ENCODE results near the gene DHX16.

Gene DHX16

GRCh38 chr6:30626484-30627366 is 46.1 kb downstream of the DHX16 start, which contains the start of gene ATAT1:
TSS of gene ATAT1 (plus strand) at chr6:30626874.
- DNase-seq (ENCODE audit: low spot score): peak; percentile 58

- no peak for DNase-seq (ENCODE audit: low spot score)
Observed at GRCh38 chr6:30625511-30625910, 47.3 kb downstream of the DHX16 start.

DNA sequence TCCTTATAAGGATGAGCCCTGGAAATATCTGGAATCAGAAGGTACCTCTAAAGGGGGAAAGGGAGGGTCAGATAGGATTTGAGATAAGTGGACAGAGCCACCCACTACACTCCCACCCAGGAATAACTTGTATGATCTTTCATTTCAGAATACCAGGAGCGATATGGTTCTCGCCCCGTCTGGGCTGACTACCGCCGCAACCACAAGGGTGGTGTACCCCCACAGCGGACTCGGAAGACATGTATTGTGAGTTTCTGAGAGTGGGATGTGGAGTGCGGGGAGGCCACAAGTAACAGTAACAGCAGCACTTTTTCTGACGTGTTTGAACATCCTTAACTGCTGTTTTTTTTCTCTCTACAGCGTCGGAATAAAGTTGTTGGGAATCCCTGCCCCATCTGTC is 53.2 kb downstream of the DHX16 start:
- no peak for DNase-seq (ENCODE audit: low spot score)

DNA sequence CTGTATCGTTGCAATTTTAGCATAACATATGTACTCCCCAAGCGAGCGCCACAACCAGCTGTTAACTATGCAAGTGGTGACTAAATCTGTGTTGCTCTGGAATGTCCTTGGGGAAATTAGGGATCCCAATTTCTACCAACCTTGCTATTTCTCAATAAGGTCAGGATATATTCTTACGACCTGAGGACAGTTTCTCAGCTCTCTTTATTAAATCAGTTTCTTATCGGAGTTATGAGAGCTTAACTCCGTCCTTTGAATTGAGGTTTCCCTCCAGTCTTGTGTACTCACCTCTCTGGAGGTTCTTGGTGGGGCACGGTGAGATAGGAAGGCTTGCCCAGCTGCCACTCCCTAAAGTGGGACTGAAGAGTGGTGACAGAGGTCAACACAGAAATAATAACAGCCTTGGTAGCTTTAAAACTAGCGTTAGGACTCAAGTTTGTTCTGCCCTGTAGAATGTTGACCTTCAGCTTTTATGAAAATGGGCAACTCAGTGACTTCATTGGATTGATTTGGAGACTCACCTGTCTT is 54.5 kb downstream of the DHX16 start:
- DNase-seq (ENCODE audit: low spot score): peak; percentile 21

DNA sequence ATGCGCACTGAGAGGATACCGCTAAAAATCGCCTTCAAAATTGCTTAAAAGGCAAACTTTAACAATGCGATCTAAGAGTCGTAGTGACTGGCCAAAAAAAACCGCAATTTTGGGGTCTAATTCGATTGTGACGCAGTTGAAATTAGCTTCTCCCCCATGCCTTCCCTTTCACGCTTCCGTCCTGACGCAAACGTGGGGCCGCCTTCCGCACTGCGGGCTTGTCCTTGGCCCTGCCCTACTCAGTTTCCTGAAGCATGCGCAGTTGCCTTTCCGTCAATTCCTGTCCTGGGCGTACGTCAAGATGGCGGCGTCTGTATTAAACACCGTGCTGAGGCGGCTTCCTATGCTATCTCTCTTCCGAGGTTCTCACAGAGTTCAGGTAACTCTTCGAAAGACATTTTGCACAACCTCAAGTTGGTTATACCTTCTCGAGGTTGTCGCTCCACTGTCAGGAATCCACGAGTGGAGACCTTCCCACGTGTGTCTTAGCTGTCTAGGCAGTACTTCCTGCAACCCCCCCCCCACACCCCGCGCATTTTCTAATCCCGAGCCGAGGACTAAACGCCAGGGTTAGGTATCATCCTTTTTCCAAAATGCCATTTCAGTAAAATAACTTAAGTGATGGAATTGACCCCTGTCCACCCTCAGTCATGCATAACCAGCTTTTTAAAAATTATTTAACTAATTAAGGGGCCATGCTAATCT is 55.1 kb downstream of the DHX16 start, which contains the start of gene MRPS18B:
MRPS18B (plus strand) TSS at position 276 of the 705 bp plus-strand sequence; CDS start at position 302, 26 bp downstream.
- peak; percentile 99 for DNase-seq (ENCODE audit: low spot score)

DNA sequence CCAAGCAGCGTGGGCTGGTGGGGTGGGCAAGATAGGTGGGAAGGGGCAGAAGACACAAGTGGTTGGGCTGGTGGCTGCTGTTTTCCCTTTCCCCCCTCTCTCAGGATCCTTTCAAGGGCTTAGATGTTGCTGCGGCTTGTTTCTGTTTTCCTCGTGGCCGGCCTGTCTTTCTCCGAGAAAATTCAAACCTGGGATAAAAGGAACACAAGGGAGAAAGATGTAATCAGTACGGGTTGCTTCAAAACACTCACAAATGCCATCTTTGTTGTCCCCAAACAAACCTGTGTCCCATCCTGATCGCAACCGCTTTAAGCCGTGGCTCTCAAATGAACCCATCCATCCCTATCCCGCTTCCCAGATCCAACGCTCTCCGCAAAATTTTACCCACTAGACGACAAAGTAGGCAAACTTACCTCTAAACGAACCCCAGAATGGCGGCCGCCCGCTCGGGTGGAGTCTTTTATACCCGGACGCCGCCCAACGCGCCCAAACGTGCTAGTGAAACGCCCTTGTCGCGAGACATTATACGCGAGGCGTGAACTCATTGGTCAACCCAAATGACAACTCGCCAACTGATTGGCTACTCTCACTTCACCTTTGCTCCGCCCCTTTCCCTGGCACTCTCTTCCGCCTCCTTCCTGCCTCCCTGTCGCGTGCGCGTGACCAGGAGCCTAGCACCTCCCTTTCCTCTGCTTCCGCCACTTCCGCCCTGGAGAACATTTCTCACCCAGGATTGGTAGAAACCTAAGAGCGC is 55.8 kb downstream of the DHX16 start, which contains the start of gene PPP1R10:
PPP1R10 (minus strand) TSS at position 433 of the 754 bp plus-strand sequence. CDS start 7,299 bp downstream, outside the sequence.
- DNase-seq (ENCODE audit: low spot score): peak; percentile 100

DNA sequence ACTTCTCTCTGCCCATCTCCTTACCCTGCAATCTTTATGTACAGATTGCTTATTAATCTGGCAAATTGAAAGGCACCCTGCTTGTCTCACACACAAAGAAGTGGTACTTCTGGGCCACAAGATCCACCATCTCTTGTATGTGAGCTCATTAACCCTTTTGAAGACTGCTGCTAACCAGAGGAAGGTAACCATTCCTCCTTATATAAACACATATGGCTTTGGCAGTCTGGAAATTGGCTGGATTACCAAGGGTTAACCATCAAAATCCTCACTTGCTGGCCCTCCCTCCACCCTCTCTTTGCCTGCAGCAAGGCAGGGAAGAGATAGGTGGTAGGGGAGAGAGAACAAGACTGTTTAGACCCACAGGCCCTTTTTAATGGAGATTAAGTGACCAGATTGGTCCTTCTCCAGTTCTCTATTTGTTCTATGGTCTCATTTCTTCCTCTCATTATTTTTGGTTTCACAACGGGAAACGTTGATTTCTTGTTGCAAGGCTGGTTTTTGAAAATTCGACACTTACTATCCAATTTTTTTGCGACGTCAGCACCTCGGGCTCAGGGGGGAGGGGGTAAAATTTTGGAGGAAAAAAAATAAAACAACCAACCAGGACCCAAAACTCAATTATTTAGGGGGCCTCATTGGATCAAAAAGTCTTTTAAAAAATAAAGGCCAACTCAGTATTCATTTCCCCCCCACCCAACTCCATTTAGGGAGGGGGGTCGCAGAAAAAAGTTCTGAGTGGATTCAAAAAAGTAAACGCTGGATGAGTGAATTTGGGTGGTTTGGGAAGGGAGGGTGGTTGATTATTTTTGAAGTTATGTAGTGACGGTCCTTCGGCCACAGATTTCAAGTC is 56.6 kb downstream of the DHX16 start:
- no peak for DNase-seq (ENCODE audit: low spot score)

DNA sequence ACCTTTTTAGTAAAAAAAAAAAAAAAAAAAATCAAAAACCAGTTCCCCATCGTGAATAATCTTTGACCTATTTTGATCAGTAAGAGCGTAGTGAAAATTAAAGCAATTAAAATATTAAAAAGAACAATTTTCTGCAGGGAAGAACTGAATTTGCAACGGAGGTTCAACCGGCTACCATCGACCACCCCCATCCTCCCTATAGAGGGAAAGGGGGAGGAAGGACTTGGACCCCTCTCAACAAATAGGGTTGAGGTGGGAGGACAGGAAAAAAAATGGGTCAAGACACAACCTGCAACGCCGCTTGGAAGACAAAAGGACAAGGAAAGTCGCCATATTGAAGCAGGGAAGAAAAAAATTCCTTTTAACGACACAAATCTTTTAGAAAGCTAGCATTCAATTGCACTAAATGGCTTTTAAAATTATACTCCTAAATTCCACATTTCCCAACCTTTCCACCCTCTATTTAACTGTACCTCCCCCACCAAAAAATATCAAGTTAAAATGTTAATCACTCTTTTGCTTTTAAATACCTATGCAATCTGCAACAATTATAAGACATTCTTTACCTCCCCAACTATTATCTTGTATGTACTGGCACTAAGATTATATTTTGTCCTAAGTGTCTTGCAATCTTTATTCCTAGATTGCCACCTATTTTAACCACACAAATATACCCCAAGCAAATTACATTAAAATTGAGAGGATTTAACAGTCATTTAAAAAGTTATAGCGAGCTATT is 57.4 kb downstream of the DHX16 start:
- DNase-seq (ENCODE audit: low spot score): peak; percentile 64

- peak; percentile 96 for DNase-seq (ENCODE audit: low spot score)
Observed at GRCh38 chr6:30614843-30615218, 58.0 kb downstream of the DHX16 start.

- DNase-seq (ENCODE audit: low spot score): no peak
Observed at GRCh38 chr6:30614044-30614842, 58.6 kb downstream of the DHX16 start.

- no peak for DNase-seq (ENCODE audit: low spot score)
Observed at GRCh38 chr6:30613251-30614043, 59.4 kb downstream of the DHX16 start.

DNA sequence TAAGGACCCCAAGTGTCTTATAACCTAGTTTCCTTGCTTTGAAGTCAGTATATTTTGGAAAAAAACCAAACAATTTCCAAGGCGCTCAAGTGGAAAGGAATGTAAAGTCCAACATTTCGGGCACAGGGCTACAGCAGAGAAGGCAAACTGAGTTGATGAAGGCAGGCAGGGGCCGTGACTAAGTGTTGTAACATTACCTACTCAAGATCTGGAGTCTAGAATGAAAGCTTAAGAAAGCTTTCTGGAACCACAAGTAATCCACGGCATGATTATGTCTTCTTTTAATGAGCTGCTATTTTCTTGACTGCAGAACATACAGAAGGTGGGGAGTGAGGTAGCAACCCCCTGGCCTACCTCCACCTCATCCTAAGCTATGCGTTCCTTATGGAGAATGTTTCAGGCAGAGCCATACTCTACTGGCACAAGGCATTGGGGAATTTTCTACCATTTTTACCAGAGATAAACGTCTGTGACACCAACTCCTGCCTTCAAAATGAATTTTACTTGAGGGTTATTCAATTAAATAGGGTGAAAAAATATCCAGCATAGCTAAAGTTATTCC is 60.0 kb downstream of the DHX16 start:
- DNase-seq (ENCODE audit: low spot score): no peak

DNA sequence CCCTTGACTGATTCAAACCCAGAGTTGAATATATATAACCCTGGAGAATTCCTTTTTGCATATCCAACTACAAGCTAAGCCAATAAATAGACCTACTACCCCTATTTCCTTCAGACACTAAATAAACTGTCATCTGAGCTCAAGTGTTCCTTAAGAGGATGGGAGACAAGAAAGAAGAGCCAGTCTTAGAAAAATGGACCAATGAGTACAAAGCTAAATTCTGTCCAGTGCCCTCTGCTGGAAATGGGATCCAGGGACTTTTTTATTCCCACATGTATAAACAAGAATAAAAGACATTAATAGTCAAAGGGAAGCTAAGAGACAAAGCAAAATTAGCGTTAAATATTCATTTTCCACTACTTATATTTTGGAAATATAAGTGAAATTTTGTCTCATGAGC is 60.6 kb downstream of the DHX16 start:
- DNase-seq (ENCODE audit: low spot score): no peak

- no peak for DNase-seq (ENCODE audit: low spot score)
Observed at GRCh38 chr6:30611856-30612194, 61.0 kb downstream of the DHX16 start.

- DNase-seq (ENCODE audit: low spot score): no peak
Observed at GRCh38 chr6:30611150-30611855, 61.5 kb downstream of the DHX16 start.

GRCh38 chr6:30610065-30610464 is 62.7 kb downstream of the DHX16 start:
- no peak for DNase-seq (ENCODE audit: low spot score)

GRCh38 chr6:30603961-30604360 is 68.8 kb downstream of the DHX16 start:
- no peak for DNase-seq (ENCODE audit: low spot score)
